ENCODE measurements around the gene SH2D3C.

SH2D3C gene

GRCh38 chr9:127808347-127809001, 30.0 kb upstream of the SH2D3C start:
- no peak for DNase-seq

DNA sequence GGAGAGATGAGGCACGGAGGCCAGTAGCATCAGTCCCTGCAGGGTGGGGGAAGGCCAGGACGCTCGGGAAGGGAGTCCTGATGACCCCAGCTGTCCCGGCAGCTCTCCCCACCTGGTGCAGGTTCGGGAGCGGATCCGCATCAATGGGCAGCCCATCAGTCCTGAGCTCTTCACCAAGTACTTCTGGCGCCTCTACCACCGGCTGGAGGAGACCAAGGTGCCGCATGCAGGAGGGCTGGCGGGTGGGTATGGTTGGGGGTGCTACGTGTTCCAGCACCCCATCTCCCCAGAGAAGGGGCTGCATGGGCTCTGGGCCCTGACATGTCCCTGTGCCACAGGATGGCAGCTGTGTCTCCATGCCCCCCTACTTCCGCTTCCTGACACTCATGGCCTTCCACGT, 28.4 kb upstream of the SH2D3C start:
- no peak for DNase-seq

- DNase-seq = no peak
Observed at GRCh38 chr9:127805620-127806019, 27.2 kb upstream of the SH2D3C start.

- no peak for DNase-seq
Observed at GRCh38 chr9:127803507-127804352, 25.3 kb upstream of the SH2D3C start.

- DNase-seq = peak; percentile 89
Observed at GRCh38 chr9:127802576-127803443, 24.3 kb upstream of the SH2D3C start, which contains the start of gene FPGS. Gene FPGS (plus strand): TSS chr9:127802882. CDS start chr9:127802925, 43 bp downstream.

GRCh38 chr9:127801955-127802575, 23.6 kb upstream of the SH2D3C start:
- no peak for DNase-seq

DNA sequence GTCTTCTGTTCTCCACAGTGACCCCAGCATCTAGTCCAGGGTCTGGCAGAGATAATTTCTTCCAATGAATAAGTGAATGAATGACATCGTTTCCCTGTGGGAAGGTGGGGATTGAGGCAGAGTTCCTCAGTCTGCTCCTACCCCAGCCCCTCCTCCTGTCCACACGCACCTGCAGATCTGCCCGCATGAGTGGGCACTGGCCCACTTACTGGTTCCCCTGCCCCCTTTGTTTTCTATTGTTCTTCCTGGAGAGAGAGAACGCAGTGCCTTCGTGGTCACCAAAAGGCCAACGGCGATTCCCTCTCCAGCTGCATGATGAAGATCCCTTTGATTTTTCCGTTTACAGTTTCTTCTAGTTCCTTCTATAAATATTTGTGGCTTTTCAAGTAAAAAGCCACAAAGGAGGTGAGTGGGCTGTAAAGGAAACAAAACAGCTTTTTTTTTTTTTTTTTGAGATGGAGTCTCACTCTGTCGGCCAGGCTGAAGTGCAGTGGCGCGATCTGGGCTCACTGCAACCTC, 18.4 kb upstream of the SH2D3C start:
- no peak for DNase-seq

- peak; percentile 40 for DNase-seq
Observed at GRCh38 chr9:127796225-127796813, 17.9 kb upstream of the SH2D3C start.

- DNase-seq = no peak
Observed at GRCh38 chr9:127794001-127794791, 15.7 kb upstream of the SH2D3C start.

DNA sequence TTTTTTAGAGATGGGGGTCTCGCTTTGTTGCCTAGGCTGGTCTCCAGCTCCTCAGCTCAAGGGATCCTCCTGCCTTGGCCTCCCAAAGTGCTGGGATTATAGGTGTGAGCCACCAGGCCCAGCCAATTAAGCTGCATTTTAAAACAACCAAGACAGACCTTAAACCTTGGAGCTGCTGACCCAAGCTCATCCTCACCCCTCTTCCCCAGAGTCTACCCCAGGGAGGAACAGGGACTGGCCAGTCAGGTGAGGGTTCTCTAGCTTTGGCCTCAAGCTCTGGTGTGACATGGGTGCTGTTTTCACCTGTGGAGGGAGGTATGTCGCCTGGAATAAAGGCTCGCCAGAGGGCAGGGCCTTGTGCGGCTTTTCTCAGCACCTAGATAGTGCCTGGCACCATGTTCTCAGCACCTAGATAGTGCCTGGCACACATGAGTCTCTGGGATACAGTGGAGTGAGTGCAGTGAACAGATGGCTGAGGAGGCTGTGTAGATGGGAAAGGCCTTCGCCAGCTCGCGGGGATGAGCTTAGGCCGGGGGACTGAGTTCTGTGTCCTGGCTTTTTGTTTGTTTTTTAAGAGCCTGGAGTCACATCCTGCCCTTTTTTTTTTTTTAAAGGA, 14.7 kb upstream of the SH2D3C start:
- no peak for DNase-seq

DNA sequence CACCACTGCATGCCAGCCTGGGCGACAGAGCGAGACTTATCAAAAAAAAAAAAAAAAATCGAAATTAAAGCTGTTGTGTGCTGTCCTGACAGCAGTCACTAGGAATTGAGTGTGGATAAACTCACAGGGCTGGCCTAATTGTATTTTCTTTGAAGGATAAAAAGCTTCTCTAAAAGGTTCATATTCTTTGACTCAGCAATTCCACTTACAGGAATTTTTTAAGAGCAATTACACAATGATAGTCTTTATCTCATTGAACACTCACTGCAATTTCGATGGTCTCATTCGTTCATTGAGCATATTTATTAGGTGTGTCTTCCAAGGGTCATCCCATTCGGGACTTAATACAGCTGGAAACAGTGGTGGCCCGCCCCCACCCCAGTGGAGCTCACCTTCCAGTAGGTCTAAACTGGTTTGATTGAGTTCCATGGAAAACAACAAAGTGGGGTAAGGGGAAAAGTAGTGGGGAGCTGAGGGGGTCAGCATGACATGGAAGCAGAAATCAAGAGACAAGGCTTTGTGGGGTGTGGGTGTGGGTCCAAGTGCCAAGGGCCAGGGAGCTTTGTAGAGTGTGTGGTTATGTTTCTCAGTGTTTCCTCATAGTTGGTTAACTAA, 14.1 kb upstream of the SH2D3C start:
- no peak for DNase-seq

DNA sequence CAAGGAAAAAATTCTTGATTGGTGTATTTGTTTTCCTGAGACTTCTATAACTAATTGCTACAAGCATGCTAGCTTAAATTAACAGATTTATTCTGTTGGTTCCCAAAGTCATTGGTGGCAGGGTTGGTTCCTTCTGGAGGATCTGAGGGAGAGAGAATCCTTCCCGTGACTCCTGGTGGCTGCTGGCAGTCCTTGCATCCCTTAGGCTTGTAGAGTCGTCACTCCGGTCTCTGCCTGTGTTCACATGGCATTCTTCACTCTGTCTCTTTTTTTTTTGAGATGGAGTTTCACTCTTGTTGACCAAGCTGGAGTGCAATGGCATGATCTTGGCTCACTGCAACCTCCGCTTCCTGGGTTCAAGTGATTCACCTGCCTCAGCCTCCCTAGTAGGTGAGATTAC, 12.6 kb upstream of the SH2D3C start:
- DNase-seq = no peak

- DNase-seq = no peak
Observed at GRCh38 chr9:127790094-127790855, 11.8 kb upstream of the SH2D3C start.

- DNase-seq = no peak
Observed at GRCh38 chr9:127789179-127789578, 10.7 kb upstream of the SH2D3C start.

DNA sequence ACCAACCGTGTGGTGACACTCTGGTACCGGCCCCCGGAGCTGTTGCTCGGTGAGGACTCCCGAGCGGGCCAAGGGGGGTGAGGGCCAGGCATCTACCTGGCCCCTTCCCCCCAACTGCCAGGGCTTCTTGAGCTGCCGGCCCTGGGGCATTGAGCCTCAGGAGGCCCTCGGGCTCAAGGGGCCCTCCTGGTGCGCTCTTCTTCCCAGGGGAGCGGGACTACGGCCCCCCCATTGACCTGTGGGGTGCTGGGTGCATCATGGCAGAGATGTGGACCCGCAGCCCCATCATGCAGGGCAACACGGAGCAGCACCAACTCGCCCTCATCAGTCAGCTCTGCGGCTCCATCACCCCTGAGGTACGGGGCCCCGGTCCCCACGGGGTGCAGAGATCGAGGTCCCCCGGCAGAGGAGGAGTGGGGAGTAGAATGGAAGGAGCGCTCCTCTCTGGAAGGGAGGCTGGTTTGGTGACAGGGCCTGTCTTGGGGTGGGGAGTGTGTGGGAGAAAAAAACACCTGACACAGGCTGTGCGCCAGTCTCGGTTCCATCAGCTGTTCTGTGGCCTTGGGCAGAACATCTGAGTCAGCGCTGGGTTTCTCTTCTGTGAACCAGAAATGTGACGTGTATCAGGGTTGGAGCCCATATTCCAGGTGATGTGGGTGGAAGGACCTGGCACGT, 10.0 kb upstream of the SH2D3C start:
- no peak for DNase-seq

DNA sequence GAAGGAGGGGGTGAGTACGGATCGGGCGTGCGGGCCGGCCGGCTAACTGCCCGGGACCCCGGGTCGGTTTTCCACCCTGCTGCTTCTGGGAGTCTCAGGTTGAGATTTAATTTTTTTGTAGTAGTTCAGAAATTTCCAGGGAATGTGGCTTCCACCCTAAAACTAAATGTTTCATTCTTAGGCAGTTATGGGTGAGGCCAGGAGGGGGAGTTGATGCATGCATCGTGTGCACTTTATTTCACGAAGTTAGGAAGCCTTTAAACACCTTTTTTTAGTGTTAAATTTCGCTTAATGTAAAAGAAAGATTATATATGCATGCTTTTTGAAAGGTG, 8.3 kb upstream of the SH2D3C start:
- no peak for DNase-seq

- DNase-seq = peak; percentile 89
Observed at GRCh38 chr9:127785933-127786772, 7.7 kb upstream of the SH2D3C start, which contains the start of gene CDK9. Gene CDK9 (plus strand): TSS chr9:127786034. CDS start chr9:127786149, 115 bp downstream.

Data from KG1 (cell line).